Measurements from ENCODE around the gene SERGEF. TPM values are rescaled to one million over a fixed set of nuclear protein-coding genes. Genes with fewer than 3 reads are reported as not detected.

The SERGEF gene
- total and polyA plus RNA-seq, 2 of the 4 experiments (the other 2 are of a cell fraction): 12.2 to 18.1 TPM

DNA sequence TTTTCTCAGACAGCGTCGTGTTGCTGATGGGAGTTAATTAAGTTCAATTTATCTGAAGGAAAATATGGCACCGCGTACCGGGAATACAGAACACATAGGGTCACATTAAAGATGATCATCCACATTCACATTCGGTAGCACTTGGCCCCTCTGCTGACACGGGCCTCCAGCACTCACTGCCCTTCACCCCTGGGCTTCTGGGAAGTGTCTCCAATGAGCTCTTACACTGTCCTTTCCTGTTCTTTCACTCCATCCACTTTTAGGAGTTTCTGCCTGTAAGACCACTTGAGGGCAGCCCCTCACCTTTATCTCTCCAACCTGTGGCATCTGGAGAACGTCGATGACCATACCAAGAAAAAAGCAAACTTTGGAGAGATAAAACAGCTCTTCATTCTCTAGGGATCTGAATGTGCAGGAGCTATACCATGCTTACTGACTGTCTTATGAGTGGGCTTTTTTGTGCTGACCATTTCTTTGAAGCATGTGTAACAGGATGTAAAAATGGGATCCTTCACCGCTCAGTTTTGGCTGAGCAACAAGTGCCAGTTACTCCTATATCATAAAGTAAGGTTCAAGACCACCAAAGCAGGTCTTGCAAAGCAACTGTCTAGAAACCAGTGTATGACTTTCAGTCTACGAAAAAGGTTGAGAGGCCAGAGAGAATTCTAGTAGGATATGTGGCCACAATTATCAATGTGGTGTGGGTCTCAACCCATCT, 1.1 kb upstream of the SERGEF start:
- Histone ChIP-seq H3K4me3 (ENCODE audit: insufficient read depth, low read depth, low read length) (peak overlapping the region; percentile 92), H3K79me1 (ENCODE audit: low read depth in 1 of 2, low read length in 2 of 2) (peaks cover 5 to 11% of the 10 kb centered on the region in 2 experiments; a peak in 3 of 4 replicates), H3K27ac (ENCODE audit: insufficient read depth, low read length) (no peak overlapping the region), H3K9me3 (ENCODE audit: control insufficient read depth, insufficient read depth, low read length) (no peaks in the 10 kb centered on the region), H4K8ac (ENCODE audit: low read depth in 2 of 2, low read length in 2 of 2) (peak overlapping the region; percentile 22 to 46; a peak in 1 of 4 replicates), H3K56ac (ENCODE audit: extremely low read depth, insufficient read depth, low read length) (no peak overlapping the region), H3K18ac (ENCODE audit: low read depth, low read length) (no peak overlapping the region), H3K27me3 (ENCODE audit: control insufficient read depth, insufficient read depth, low read length) (peaks cover 4% of the 10 kb centered on the region; the same call in 1 of the 2 replicates), H3K4ac (ENCODE audit: low read depth, low read length) (no peak overlapping the region), H2BK20ac (ENCODE audit: low read depth, low read length) (no peak overlapping the region), H4K5ac (ENCODE audit: low read depth, low read length) (no peak overlapping the region), H3K36me3 (ENCODE audit: control insufficient read depth, insufficient read depth, low read length) (no peaks in the 10 kb centered on the region), H3K4me1 (ENCODE audit: control insufficient read depth, insufficient read depth, low read length) (peaks cover 4% of the 10 kb centered on the region), H4K91ac (ENCODE audit: insufficient read depth, low read depth, low read length) (no peak overlapping the region), H3K23ac (ENCODE audit: low read depth, low read length) (peak overlapping the region; percentile 53; the same call in 1 of the 2 replicates), H2BK15ac (ENCODE audit: low read depth, low read length) (no peak overlapping the region), H3K9ac (ENCODE audit: low read depth, low read length) (peak overlapping the region; percentile 82), H2AK5ac (ENCODE audit: low read depth, low read length) (no peak overlapping the region), H2AFZ (replicated peaks; ENCODE audit: low read length, poor library complexity) (peak overlapping the region; percentile 97), H3K4me2 (ENCODE audit: low read depth, low read length) (peak overlapping the region; percentile 89), H3K9me1 (ENCODE audit: insufficient read depth, low read length) (0 out of 2 replicates have a peak, but pooled peaks cover 6% of the 10 kb centered on the region), H2AK9ac (replicated peaks; ENCODE audit: low read depth, low read length, poor library complexity) (no peak overlapping the region), H3K14ac (replicated peaks; ENCODE audit: low read depth, low read length) (no peak overlapping the region), H4K20me1 (ENCODE audit: insufficient read depth, low read length) (no peaks in the 10 kb centered on the region), H2BK5ac (ENCODE audit: low read depth, low read length, poor library complexity, severe bottlenecking) (no peak overlapping the region), H2BK120ac (ENCODE audit: low read depth, low read length) (no peak overlapping the region)
- BruUV-seq (replicated peaks): no TSS peak
- ATAC-seq (ENCODE audit: low read depth) (no peak), DNase-seq (no peak)
- TF ChIP-seq RAD21 (IDR thresholded peaks at IDR 0.05; ENCODE audit: low read length) (no peak), CHD1 (IDR thresholded peaks at IDR 0.05; ENCODE audit: low read depth, low read length) (no peak), RFX5 (IDR thresholded peaks at IDR 0.05; ENCODE audit: low read depth, low read length) (no peak), RCOR1 (IDR thresholded peaks at IDR 0.05; ENCODE audit: insufficient replicate concordance, low read length) (no peak), SMC3 (IDR thresholded peaks at IDR 0.05; ENCODE audit: low read depth, low read length) (no peak), BHLHE40 (IDR thresholded peaks at IDR 0.05; ENCODE audit: low read depth, low read length) (no peak), MAFK (IDR thresholded peaks at IDR 0.05; ENCODE audit: low read depth, low read length) (no peak), MAZ (IDR thresholded peaks at IDR 0.05; ENCODE audit: borderline replicate concordance, low read depth, low read length) (no peak), NFE2L2 (IDR thresholded peaks at IDR 0.05; ENCODE audit: low read depth, low read length) (no peak), MXI1 (IDR thresholded peaks at IDR 0.05; ENCODE audit: borderline replicate concordance, low read depth, low read length) (no peak), FOS (IDR thresholded peaks at IDR 0.05; ENCODE audit: low read depth, low read length) (no peak)
- TF ChIP-seq, protein P1, sequence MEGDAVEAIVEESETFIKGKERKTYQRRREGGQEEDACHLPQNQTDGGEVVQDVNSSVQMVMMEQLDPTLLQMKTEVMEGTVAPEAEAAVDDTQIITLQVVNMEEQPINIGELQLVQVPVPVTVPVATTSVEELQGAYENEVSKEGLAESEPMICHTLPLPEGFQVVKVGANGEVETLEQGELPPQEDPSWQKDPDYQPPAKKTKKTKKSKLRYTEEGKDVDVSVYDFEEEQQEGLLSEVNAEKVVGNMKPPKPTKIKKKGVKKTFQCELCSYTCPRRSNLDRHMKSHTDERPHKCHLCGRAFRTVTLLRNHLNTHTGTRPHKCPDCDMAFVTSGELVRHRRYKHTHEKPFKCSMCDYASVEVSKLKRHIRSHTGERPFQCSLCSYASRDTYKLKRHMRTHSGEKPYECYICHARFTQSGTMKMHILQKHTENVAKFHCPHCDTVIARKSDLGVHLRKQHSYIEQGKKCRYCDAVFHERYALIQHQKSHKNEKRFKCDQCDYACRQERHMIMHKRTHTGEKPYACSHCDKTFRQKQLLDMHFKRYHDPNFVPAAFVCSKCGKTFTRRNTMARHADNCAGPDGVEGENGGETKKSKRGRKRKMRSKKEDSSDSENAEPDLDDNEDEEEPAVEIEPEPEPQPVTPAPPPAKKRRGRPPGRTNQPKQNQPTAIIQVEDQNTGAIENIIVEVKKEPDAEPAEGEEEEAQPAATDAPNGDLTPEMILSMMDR (conservative IDR thresholded peaks at IDR 0.05; ENCODE audit: low read depth, low read length): no peak
- TF ChIP-seq, protein P2, sequence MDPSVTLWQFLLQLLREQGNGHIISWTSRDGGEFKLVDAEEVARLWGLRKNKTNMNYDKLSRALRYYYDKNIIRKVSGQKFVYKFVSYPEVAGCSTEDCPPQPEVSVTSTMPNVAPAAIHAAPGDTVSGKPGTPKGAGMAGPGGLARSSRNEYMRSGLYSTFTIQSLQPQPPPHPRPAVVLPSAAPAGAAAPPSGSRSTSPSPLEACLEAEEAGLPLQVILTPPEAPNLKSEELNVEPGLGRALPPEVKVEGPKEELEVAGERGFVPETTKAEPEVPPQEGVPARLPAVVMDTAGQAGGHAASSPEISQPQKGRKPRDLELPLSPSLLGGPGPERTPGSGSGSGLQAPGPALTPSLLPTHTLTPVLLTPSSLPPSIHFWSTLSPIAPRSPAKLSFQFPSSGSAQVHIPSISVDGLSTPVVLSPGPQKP (IDR thresholded peaks at IDR 0.05; ENCODE audit: borderline replicate concordance, low read depth, low read length): no peak
- TF ChIP-seq, protein P3, sequence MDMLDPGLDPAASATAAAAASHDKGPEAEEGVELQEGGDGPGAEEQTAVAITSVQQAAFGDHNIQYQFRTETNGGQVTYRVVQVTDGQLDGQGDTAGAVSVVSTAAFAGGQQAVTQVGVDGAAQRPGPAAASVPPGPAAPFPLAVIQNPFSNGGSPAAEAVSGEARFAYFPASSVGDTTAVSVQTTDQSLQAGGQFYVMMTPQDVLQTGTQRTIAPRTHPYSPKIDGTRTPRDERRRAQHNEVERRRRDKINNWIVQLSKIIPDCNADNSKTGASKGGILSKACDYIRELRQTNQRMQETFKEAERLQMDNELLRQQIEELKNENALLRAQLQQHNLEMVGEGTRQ (IDR thresholded peaks at IDR 0.05; ENCODE audit: low read depth, low read length): no peak
- dilution Hi-C loops (cut with HindIII; ENCODE audit: low sequenced_read_pairs, unreplicated experiment) (no loop called here), in situ Hi-C loops (cut with MboI; ENCODE audit: low sequenced_read_pairs) (no loop called here), intact Hi-C loops (cut with micrococcal nuclease) (loop anchor here (5.0 kb wide), 1 partner anchor 93 kb away; the partner anchor contains the start of gene SAAL1)
- WGBS, 2 experiments (ENCODE audit: extremely low coverage in 2 of 2, insufficient read length in 1 of 2): 10% methylated on average over 2 of the region's 11 CpGs; no CpG with 5 or more reads in 1 of the 2 experiments
- CTCF ChIA-PET: no interaction called here
- POLR2A ChIA-PET (ENCODE audit: unreplicated experiment): no interaction called here

Measured in IMR-90 (cell line).